RWPE2 (cell line): ENCODE measurements around the gene PLPP7.

ENCODE experiments used
- ATAC-seq: fragments of 200-7000 bp; cut with Tn5 transposase; 3 replicates; pipeline ENCODE4 v1.9.1; 2021; ENCODE audit warnings: low read depth
- DNase-seq: peaks from one replicate; pipeline ENCODE4 v3.0.0-alpha.2; 2020; ENCODE audit warnings: low spot score
- H3K27ac ChIP-seq: fragments of 450-650 bp; 2 replicates; pipeline ENCODE4 v1.5.1; 2017; ENCODE audit warnings: mild to moderate bottlenecking; ENCODE audit not compliant: poor library complexity, severe bottlenecking
- H3K27me3 ChIP-seq: fragments of 250-450 bp; sonication (Bioruptor Pico); 2 replicates; pipeline ENCODE4 v1.5.1; 2021; ENCODE audit warnings: mild to moderate bottlenecking, moderate library complexity; ENCODE audit not compliant: insufficient read depth, poor library complexity, severe bottlenecking
- H3K36me3 ChIP-seq: fragments of 250-450 bp; sonication (Bioruptor Pico); 2 replicates; pipeline ENCODE4 v1.5.1; 2020; ENCODE audit warnings: low read depth, mild to moderate bottlenecking, moderate library complexity
- H3K4me1 ChIP-seq: fragments of 250-450 bp; sonication (Bioruptor Pico); 2 replicates; pipeline ENCODE4 v1.5.1; 2021; ENCODE audit warnings: mild to moderate bottlenecking, moderate library complexity; ENCODE audit not compliant: insufficient read depth, poor library complexity, severe bottlenecking
- H3K4me3 ChIP-seq: fragments of 250-450 bp; sonication (Bioruptor Pico); 2 replicates; pipeline ENCODE4 v1.5.1; 2021; ENCODE audit warnings: mild to moderate bottlenecking, moderate library complexity; ENCODE audit not compliant: severe bottlenecking
- H3K9me3 ChIP-seq: fragments of 250-450 bp; sonication (Bioruptor Pico); 2 replicates; pipeline ENCODE4 v1.5.1; 2021; ENCODE audit warnings: mild to moderate bottlenecking, moderate library complexity; ENCODE audit not compliant: severe bottlenecking
- CTCF ChIP-seq: fragments of 450-650 bp; IDR thresholded peaks from one replicate; pipeline ENCODE4 v1.5.1; 2017; ENCODE audit warnings: mild to moderate bottlenecking, moderate library complexity; ENCODE audit not compliant: poor library complexity, severe bottlenecking

The PLPP7 gene

GRCh38 chr9:131282175-131282574, 7.3 kb upstream of the PLPP7 start:
- Histone ChIP-seq H3K27ac (no peak overlapping the region), H3K4me1 (no peaks in the 10 kb centered on the region), H3K4me3 (no peak overlapping the region), H3K27me3 (peaks cover 37% of the 10 kb centered on the region), H3K36me3 (no peaks in the 10 kb centered on the region), H3K9me3 (no peaks in the 10 kb centered on the region)
- DNase-seq = no peak
- no peak for TF ChIP-seq CTCF
- ATAC-seq = no peak

GRCh38 chr9:131282688-131283422, 6.7 kb upstream of the PLPP7 start:
- Histone ChIP-seq H3K4me1 (no peaks in the 10 kb centered on the region), H3K9me3 (no peaks in the 10 kb centered on the region), H3K27ac (no peak overlapping the region), H3K27me3 (peaks cover 36% of the 10 kb centered on the region), H3K36me3 (no peaks in the 10 kb centered on the region), H3K4me3 (no peak overlapping the region)
- no peak for TF ChIP-seq CTCF
- DNase-seq (peak; percentile 63), ATAC-seq (peak; percentile 45)

- ATAC-seq (no peak), DNase-seq (no peak)
- no peak overlapping the region for H3K4me3 ChIP-seq
- no peak overlapping the region for H3K27ac ChIP-seq
- peaks cover 36% of the 10 kb centered on the region for H3K27me3 ChIP-seq
- H3K4me1 ChIP-seq = no peaks in the 10 kb centered on the region
- no peaks in the 10 kb centered on the region for H3K36me3 ChIP-seq
- TF ChIP-seq CTCF = no peak
- H3K9me3 ChIP-seq = no peaks in the 10 kb centered on the region
These were observed 4.7 kb upstream of the PLPP7 start for GRCh38 chr9:131284856-131285255.

GRCh38 chr9:131287359-131287758, 2.2 kb upstream of the PLPP7 start:
- no peak overlapping the region for H3K27ac ChIP-seq
- ATAC-seq (no peak), DNase-seq (no peak)
- no peaks in the 10 kb centered on the region for H3K36me3 ChIP-seq
- no peak overlapping the region for H3K4me3 ChIP-seq
- TF ChIP-seq CTCF = no peak
- H3K27me3 ChIP-seq = peaks cover 19% of the 10 kb centered on the region
- H3K4me1 ChIP-seq = no peaks in the 10 kb centered on the region
- H3K9me3 ChIP-seq = no peaks in the 10 kb centered on the region

- Histone ChIP-seq H3K27me3 (peaks cover 10% of the 10 kb centered on the region), H3K4me3 (no peak overlapping the region), H3K27ac (no peak overlapping the region), H3K4me1 (no peaks in the 10 kb centered on the region), H3K9me3 (no peaks in the 10 kb centered on the region), H3K36me3 (no peaks in the 10 kb centered on the region)
- DNase-seq (no peak), ATAC-seq (no peak)
- TF ChIP-seq CTCF = no peak
These were observed 1.3 kb upstream of the PLPP7 start for GRCh38 chr9:131288217-131288616.
